Retina (tissue), 1 donor: ENCODE measurements around the gene GLRX3.

Experiments
- DNase-seq: peaks from one replicate; pipeline ENCODE4 v3.0.0-alpha.2; 2016

The GLRX3 gene

GRCh38 chr10:130214431-130214830 is 78.2 kb downstream of the GLRX3 start:
- DNase-seq = no peak

GRCh38 chr10:130215151-130215930 is 79.2 kb downstream of the GLRX3 start:
- DNase-seq = peak; percentile 73

- DNase-seq = no peak
These were observed 79.7 kb downstream of the GLRX3 start for GRCh38 chr10:130215931-130216231.

- no peak for DNase-seq
These were observed 82.0 kb downstream of the GLRX3 start for GRCh38 chr10:130218181-130218641.

- DNase-seq = no peak
These were observed 82.7 kb downstream of the GLRX3 start for GRCh38 chr10:130218936-130219335.

GRCh38 chr10:130220251-130221185 is 84.3 kb downstream of the GLRX3 start:
- DNase-seq = no peak

GRCh38 chr10:130221456-130222375 is 85.5 kb downstream of the GLRX3 start:
- no peak for DNase-seq

GRCh38 chr10:130222381-130222780 is 86.2 kb downstream of the GLRX3 start:
- DNase-seq = no peak

GRCh38 chr10:130224228-130224627 is 88.0 kb downstream of the GLRX3 start:
- no peak for DNase-seq

- DNase-seq = no peak
These were observed 89.8 kb downstream of the GLRX3 start for GRCh38 chr10:130226012-130226411.

GRCh38 chr10:130227883-130228282 is 91.7 kb downstream of the GLRX3 start:
- no peak for DNase-seq
